ENCODE data around the gene RFX2. TPM values are rescaled to one million over a fixed set of nuclear protein-coding genes. Genes with fewer than 3 reads are reported as not detected.

The RFX2 gene
- total RNA-seq, 2 donors from 2014 or later: 14.0 to 14.8 TPM

DNA sequence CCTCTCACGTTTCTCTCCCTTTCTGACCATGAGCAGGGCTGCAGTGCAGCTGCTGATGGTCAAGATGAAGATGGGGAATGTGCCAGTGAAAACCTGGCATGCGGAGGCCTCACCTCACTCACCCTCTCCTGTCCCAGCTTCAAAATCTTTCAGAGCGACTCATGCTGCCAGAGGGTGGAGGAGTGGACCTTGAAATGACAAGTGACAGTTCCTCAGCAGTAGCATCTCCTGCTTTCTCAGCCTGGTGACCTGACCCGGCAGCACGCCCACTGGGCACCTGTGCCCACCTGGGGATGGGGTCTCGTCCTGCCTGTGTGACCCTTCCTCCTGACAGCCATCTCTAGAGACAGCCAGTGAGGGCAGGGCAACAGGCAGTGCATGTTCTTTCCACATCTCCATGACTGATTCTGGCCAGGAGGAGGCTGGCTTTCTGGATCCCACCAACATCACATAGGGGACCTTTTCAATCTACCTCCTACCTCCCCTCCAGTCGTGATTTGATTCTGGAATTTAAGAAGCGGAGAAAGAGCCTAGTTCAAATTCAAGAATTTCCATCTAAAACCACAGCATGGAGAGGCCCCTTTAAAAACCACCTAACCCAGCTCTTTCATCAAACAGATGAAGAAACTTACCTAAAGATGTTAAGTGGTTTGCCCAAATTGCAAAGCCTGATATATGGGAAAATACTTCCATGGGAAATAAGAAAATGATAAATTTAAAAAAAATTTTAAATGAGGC is 45.8 kb downstream of the RFX2 start:
- H3K27me3 ChIP-seq: no peaks in the 10 kb centered on the region
- H3K36me3 ChIP-seq (replicated peaks in 1 of 2; ENCODE audit: insufficient read depth in 1 of 2, low read depth in 2 of 2): no peaks in the 10 kb centered on the region
- ATAC-seq (no peak), DNase-seq (peak in 1 of 4 donors; percentile 9)
- no peak overlapping the region for H3K4me3 ChIP-seq
- intact Hi-C loops (cut with DNase I): no loop called here
- peaks cover 36% of the 10 kb centered on the region for H3K4me1 ChIP-seq
- no peaks in the 10 kb centered on the region for H3K9me3 ChIP-seq
- TF ChIP-seq, protein P1, sequence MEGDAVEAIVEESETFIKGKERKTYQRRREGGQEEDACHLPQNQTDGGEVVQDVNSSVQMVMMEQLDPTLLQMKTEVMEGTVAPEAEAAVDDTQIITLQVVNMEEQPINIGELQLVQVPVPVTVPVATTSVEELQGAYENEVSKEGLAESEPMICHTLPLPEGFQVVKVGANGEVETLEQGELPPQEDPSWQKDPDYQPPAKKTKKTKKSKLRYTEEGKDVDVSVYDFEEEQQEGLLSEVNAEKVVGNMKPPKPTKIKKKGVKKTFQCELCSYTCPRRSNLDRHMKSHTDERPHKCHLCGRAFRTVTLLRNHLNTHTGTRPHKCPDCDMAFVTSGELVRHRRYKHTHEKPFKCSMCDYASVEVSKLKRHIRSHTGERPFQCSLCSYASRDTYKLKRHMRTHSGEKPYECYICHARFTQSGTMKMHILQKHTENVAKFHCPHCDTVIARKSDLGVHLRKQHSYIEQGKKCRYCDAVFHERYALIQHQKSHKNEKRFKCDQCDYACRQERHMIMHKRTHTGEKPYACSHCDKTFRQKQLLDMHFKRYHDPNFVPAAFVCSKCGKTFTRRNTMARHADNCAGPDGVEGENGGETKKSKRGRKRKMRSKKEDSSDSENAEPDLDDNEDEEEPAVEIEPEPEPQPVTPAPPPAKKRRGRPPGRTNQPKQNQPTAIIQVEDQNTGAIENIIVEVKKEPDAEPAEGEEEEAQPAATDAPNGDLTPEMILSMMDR (IDR thresholded peaks at IDR 0.05): no peak
- TF ChIP-seq POLR2A (IDR thresholded peaks at IDR 0.05): no peak
- H3K27ac ChIP-seq: peak overlapping the region in 1 of 4 donors; percentile 89
- 70 to 74% methylated on average over 6 to 8 of the region's 8 CpGs for WGBS, 2 donors

DNA sequence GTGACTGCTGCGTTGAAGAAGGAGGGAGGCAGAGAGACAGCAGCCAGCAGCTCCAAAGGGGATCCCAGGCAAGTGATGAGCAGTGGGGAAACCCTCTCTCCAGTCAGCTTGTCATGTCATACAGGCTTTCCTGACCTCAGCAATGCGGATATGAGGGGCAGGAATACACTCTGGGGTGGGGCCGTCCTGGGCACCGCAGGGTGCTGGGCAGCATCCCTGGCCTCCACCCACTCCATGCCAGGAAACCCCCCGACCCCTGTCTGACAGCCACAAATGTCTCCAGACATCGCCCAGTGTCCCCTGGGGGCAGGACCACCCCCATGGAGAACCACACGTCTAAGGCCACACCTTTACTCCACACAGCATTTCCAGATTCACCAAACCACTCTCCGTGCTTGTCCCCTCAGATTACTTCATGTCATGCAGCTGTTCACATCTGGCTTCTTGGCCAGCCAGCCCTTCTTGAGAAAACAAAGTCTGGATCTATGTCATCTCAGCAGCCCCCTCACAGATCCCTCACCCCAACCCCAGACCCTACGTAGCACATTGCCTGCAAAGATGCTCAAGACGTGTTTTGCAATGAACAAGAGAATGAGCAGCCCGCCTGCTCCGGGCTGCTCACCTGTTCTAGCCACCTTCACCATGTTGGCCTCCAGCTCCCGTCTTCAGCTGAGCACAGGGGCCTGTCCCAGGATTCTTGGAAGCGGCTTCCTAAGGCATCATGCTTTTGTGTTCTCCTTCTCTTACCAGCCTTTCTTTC is 46.5 kb downstream of the RFX2 start:
- intact Hi-C loops (cut with DNase I): no loop called here
- no peaks in the 10 kb centered on the region for H3K36me3 ChIP-seq (replicated peaks in 1 of 2; ENCODE audit: insufficient read depth in 1 of 2, low read depth in 2 of 2)
- peak in 1 of 4 donors; percentile 9 for DNase-seq
- no peaks in the 10 kb centered on the region for H3K9me3 ChIP-seq
- 63 to 75% methylated on average over 11 to 14 of the region's 14 CpGs for WGBS, 2 donors
- TF ChIP-seq, protein P1 (IDR thresholded peaks at IDR 0.05): no peak
- TF ChIP-seq POLR2A (IDR thresholded peaks at IDR 0.05): no peak
- peaks cover 35% of the 10 kb centered on the region for H3K4me1 ChIP-seq
- no peak overlapping the region for H3K4me3 ChIP-seq
- no peak for ATAC-seq
- H3K27me3 ChIP-seq: no peaks in the 10 kb centered on the region
- H3K27ac ChIP-seq: no peak overlapping the region

DNA sequence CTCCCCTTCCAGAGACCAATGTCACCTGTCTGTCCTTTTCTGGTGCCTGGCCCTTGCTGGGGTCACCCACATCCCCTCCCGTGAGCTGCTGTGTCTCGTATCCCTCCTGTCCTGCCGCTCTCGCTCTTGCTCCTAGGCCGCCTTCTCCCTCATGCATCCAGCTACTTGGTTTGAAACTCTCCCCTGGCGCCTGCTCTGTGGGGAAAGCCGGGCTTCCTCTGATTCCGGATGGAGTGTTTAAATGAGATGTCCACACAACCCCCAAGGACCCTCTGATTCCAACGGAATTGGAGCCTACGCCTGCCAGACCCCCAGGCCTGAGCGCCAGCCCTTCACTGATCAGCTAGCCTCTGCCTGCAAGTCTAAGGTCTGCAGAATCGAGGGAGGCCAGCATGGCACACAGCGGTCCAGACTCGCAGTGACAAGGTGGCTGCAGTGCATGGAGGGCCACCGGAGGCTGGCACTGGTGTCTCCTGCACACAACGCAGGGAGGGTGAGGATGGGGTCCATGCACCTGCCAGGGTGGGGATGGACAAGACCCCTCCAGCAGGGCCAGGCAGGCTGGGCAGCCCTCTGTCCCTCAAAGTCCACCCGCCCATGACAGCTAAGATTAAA is 47.2 kb downstream of the RFX2 start:
- Histone ChIP-seq H3K27me3 (no peaks in the 10 kb centered on the region), H3K9me3 (no peaks in the 10 kb centered on the region), H3K36me3 (replicated peaks in 1 of 2; ENCODE audit: insufficient read depth in 1 of 2, low read depth in 2 of 2) (no peaks in the 10 kb centered on the region), H3K4me3 (no peak overlapping the region), H3K4me1 (peaks cover 30% of the 10 kb centered on the region), H3K27ac (peak overlapping the region in 1 of 4 donors; percentile 46)
- no peak for ATAC-seq
- DNase-seq: peak in 1 of 4 donors; percentile 11
- intact Hi-C loops (cut with DNase I): no loop called here
- TF ChIP-seq POLR2A (IDR thresholded peaks at IDR 0.05): no peak
- TF ChIP-seq, protein P1 (IDR thresholded peaks at IDR 0.05): no peak
- WGBS, 2 donors: 71 to 84% methylated on average over 10 to 16 of the region's 17 CpGs

DNA sequence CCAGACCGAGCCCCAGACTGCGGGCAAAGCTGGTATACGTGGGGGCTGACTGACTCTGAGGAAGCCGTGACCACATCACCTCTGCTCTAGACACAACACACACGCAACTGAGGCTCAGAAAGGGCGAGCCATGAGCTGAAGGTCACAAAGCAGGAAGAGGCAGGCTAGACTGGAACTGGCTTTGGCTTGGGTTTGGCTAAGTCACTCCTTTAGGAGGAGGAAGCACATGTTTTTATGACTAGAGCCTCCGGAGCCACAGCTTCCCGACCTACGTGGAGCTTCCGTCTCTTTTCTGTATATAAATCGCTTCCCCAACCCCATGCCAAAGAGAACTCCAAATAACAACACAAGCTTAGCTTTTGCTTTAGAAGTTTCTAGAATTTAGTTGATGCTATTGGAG is 48.0 kb downstream of the RFX2 start:
- DNase-seq (peak in 2 of 4 donors; percentile 12 to 73), ATAC-seq (no peak)
- Histone ChIP-seq H3K9me3 (no peaks in the 10 kb centered on the region), H3K36me3 (replicated peaks in 1 of 2; ENCODE audit: insufficient read depth in 1 of 2, low read depth in 2 of 2) (no peaks in the 10 kb centered on the region), H3K4me3 (no peak overlapping the region), H3K27ac (peak overlapping the region in 1 of 4 donors; percentile 49), H3K27me3 (no peaks in the 10 kb centered on the region), H3K4me1 (peaks cover 30% of the 10 kb centered on the region)
- intact Hi-C loops (cut with DNase I): no loop called here
- TF ChIP-seq, protein P1 (IDR thresholded peaks at IDR 0.05): no peak
- TF ChIP-seq POLR2A (IDR thresholded peaks at IDR 0.05): peak in 1 of 3 donors; percentile 48
- WGBS, 2 donors: 74 to 79% methylated on average over 11 of the region's 11 CpGs

All from body of pancreas (tissue), 4 donors.